PC-3 (cell line): ENCODE measurements around the gene LMAN1. TPM values are rescaled to one million over a fixed set of nuclear protein-coding genes. Genes with fewer than 3 reads are reported as not detected.

Experiments used
- ATAC-seq: fragments of 200-7000 bp; cut with Tn5 transposase; 2 replicates; pipeline ENCODE4 v1.9.1; 2020; ENCODE audit warnings: mild to moderate bottlenecking, moderate library complexity
- BruUV-seq: library from RNA; stranded (reverse); fragments of 400-500 nt; replicated peaks from 2 replicates; lab custom pipeline; 2021; lab: Mats Ljungman, UMichigan
- CTCF ChIA-PET: fragments of 300-600 bp; sonication (Branson Sonifier 250); formaldehyde crosslinking; loops from one replicate; lab custom pipeline; 2022; ENCODE audit warnings: antibody characterized with exemption; lab: Charles Lee
- POLR2A ChIA-PET: fragments of 300-600 bp; sonication (Branson Sonifier 250); formaldehyde crosslinking; loops from one replicate; lab custom pipeline; 2022; ENCODE audit warnings: antibody characterized with exemption; ENCODE audit not compliant: unreplicated experiment; lab: Charles Lee
- DNase-seq: peaks from one replicate; pipeline ENCODE4 v3.0.0-alpha.2; 2015
- H2AFZ ChIP-seq: fragments of 300-600 bp; sonication (generic); 2 replicates; pipeline ENCODE4 v1.6.0; 2016; ENCODE audit warnings: antibody characterized with exemption, low read length
- H3F3A ChIP-seq: fragments of 300-600 bp; sonication (generic); one replicate; pipeline ENCODE4 v1.6.0; 2017; ENCODE audit warnings: antibody characterized with exemption, low read length, control low read depth, mild to moderate bottlenecking; ENCODE audit not compliant: unreplicated experiment
- H3K27ac ChIP-seq: fragments of 300-600 bp; sonication (generic); 2 replicates; pipeline ENCODE4 v1.5.1; 2016; ENCODE audit warnings: mild to moderate bottlenecking, low read length
- H3K27me3 ChIP-seq: fragments of 300-600 bp; sonication (generic); 2 replicates; pipeline ENCODE4 v1.6.1; 2016; ENCODE audit warnings: low read length, mixed read lengths
- H3K36me3 ChIP-seq: fragments of 300-600 bp; sonication (generic); 2 replicates; pipeline ENCODE4 v1.6.1; 2016; ENCODE audit warnings: low read depth, mixed run types, low read length, mixed read lengths
- H3K4me1 ChIP-seq: fragments of 300-600 bp; sonication (generic); 2 replicates; pipeline ENCODE4 v1.5.1; 2016; ENCODE audit warnings: low read length; ENCODE audit not compliant: insufficient read depth
- H3K4me2 ChIP-seq: fragments of 300-600 bp; sonication (generic); 2 replicates; pipeline ENCODE4 v1.6.0; 2016; ENCODE audit warnings: low read length
- H3K4me3 ChIP-seq: fragments of 300-600 bp; sonication (generic); 2 replicates; pipeline ENCODE4 v1.5.1; 2016; ENCODE audit warnings: mild to moderate bottlenecking, low read length, mixed read lengths
- H3K79me2 ChIP-seq: fragments of 300-600 bp; sonication (generic); 2 replicates; pipeline ENCODE4 v1.6.1; 2017; ENCODE audit warnings: low read length, mixed read lengths
- H3K9ac ChIP-seq: fragments of 300-600 bp; sonication (generic); 2 replicates; pipeline ENCODE4 v1.6.0; 2016; ENCODE audit warnings: mild to moderate bottlenecking, low read length
- H3K9me2 ChIP-seq: fragments of 300-600 bp; sonication (generic); replicated peaks from 2 replicates; pipeline ENCODE4 v1.6.1; 2016; ENCODE audit warnings: mixed run types, low read length, mixed read lengths
- H3K9me3 ChIP-seq: fragments of 300-600 bp; sonication (generic); 2 replicates; pipeline ENCODE4 v1.6.1; 2016; ENCODE audit warnings: low read length, mixed read lengths
- H4K20me1 ChIP-seq: fragments of 300-600 bp; sonication (generic); 2 replicates; pipeline ENCODE4 v1.6.1; 2016; ENCODE audit warnings: low read length, mixed read lengths
- CTCF ChIP-seq: fragments of 300-600 bp; sonication (generic); conservative IDR thresholded peaks from 2 replicates; pipeline ENCODE4 v1.5.1; 2017; ENCODE audit warnings: antibody characterized with exemption, low read depth, mild to moderate bottlenecking, low read length
- EZH2 ChIP-seq: fragments of 300-600 bp; sonication (generic); IDR thresholded peaks from one replicate; pipeline ENCODE4 v1.6.1; 2017; ENCODE audit warnings: antibody characterized with exemption, mild to moderate bottlenecking, low read length; ENCODE audit not compliant: unreplicated experiment
- EZH2phosphoT487 ChIP-seq: fragments of 300-600 bp; sonication (generic); IDR thresholded peaks from 2 replicates; pipeline ENCODE4 v1.6.1; 2018; ENCODE audit warnings: mild to moderate bottlenecking, antibody characterized with exemption, low read length, borderline replicate concordance
- intact Hi-C: fragments of 100-400 bp; cut with micrococcal nuclease; formaldehyde crosslinking; loops from 2 replicates; pipeline ENCODE4 v1.9.0; 2023
- total RNA-seq: library from RNA; depleted of rRNA; stranded (reverse); fragments of >200 nt; gene quantifications from 2 replicates; pipeline ENCODE4 v1.2.3, GENCODE V29; 2014

LMAN1 gene
- total RNA-seq, 1 experiment from 2014 or later, result 126 TPM

GRCh38 chr18:59332986-59333385 lies 26.1 kb downstream of the LMAN1 start:
- Histone ChIP-seq H3K4me1 (no peaks in the 10 kb centered on the region), H3K4me2 (no peak overlapping the region), H3K36me3 (peaks cover 81% of the 10 kb centered on the region), H4K20me1 (0 out of 2 replicates have a peak, but pooled peaks cover 5% of the 10 kb centered on the region), H3K4me3 (no peak overlapping the region), H3K9me2 (no peaks in the 10 kb centered on the region), H3K27me3 (no peaks in the 10 kb centered on the region), H3K79me2 (no peaks in the 10 kb centered on the region), H3F3A (no peaks in the 10 kb centered on the region), H3K9me3 (no peaks in the 10 kb centered on the region), H3K27ac (no peak overlapping the region), H2AFZ (no peak overlapping the region), H3K9ac (no peak overlapping the region)
- TF ChIP-seq EZH2 (no peak), EZH2phosphoT487 (no peak), CTCF (no peak)
- no TSS peak for BruUV-seq
- ChIA-PET CTCF (no interaction called here), POLR2A (no interaction called here)
- no peak for ATAC-seq
- DNase-seq, result no peak
- intact Hi-C loops, result no loop called here

GRCh38 chr18:59328683-59329082 lies 30.4 kb downstream of the LMAN1 start:
- no peaks in the 10 kb centered on the region for H3K4me1 ChIP-seq
- 0 out of 2 replicates have a peak, but pooled peaks cover 2% of the 10 kb centered on the region for H4K20me1 ChIP-seq
- DNase-seq (no peak), ATAC-seq (no peak)
- no peak overlapping the region for H3K9ac ChIP-seq
- H3K36me3 ChIP-seq, result peaks cover 65% of the 10 kb centered on the region
- no peaks in the 10 kb centered on the region for H3K9me2 ChIP-seq
- TF ChIP-seq EZH2 (no peak), EZH2phosphoT487 (no peak), CTCF (no peak)
- no peaks in the 10 kb centered on the region for H3K9me3 ChIP-seq
- H3K79me2 ChIP-seq, result no peaks in the 10 kb centered on the region
- no peak overlapping the region for H2AFZ ChIP-seq
- H3K4me3 ChIP-seq, result no peak overlapping the region
- H3K4me2 ChIP-seq, result no peak overlapping the region
- POLR2A ChIA-PET, result no interaction called here
- intact Hi-C loops, result no loop called here
- no peaks in the 10 kb centered on the region for H3F3A ChIP-seq
- no TSS peak for BruUV-seq
- no peaks in the 10 kb centered on the region for H3K27me3 ChIP-seq
- no peak overlapping the region for H3K27ac ChIP-seq
- CTCF ChIA-PET, result no interaction called here

- BruUV-seq, result no TSS peak
- H3K27me3 ChIP-seq, result no peaks in the 10 kb centered on the region
- no peaks in the 10 kb centered on the region for H3K4me1 ChIP-seq
- H3K27ac ChIP-seq, result no peak overlapping the region
- no peaks in the 10 kb centered on the region for H3K9me3 ChIP-seq
- no peaks in the 10 kb centered on the region for H3K9me2 ChIP-seq
- no peak for TF ChIP-seq CTCF
- H3F3A ChIP-seq, result no peaks in the 10 kb centered on the region
- no peak overlapping the region for H3K4me2 ChIP-seq
- H2AFZ ChIP-seq, result no peak overlapping the region
- H4K20me1 ChIP-seq, result no peaks in the 10 kb centered on the region
- H3K9ac ChIP-seq, result no peak overlapping the region
- intact Hi-C loops, result no loop called here
- DNase-seq, result no peak
- no peak for ATAC-seq
- H3K4me3 ChIP-seq, result no peak overlapping the region
- ChIA-PET POLR2A (no interaction called here), CTCF (no interaction called here)
- H3K36me3 ChIP-seq, result peaks cover 42% of the 10 kb centered on the region
- H3K79me2 ChIP-seq, result no peaks in the 10 kb centered on the region
Measured at GRCh38 chr18:59325965-59326364, 33.1 kb downstream of the LMAN1 start.
